Mucosa of gallbladder (tissue), 1 donor: Measurements from ENCODE around the gene FAM163A. TPM values are rescaled to one million over a fixed set of nuclear protein-coding genes. Genes with fewer than 3 reads are reported as not detected.
"Not testable (repeated sequence)": the region's sequence is repeated elsewhere in the genome, so short reads cannot be mapped to it uniquely, and the experiment has no call there.

Source experiments
- DNase-seq: peaks from one replicate; pipeline ENCODE4 v3.0.0-alpha.2; 2020; ENCODE audit warnings: low spot score
- total RNA-seq: library from RNA; stranded (reverse); gene quantifications from one replicate; pipeline ENCODE4 v1.2.1, GENCODE V29; 2021
- donor health status: DM: no; HTN: no; CAD: no.

FAM163A gene
- total RNA-seq, 1 donor from 2014 or later: 5.1 TPM

GRCh38 chr1:179853102-179853501, 110.0 kb downstream of the FAM163A start:
- no peak for DNase-seq

- not testable (repeated sequence) for DNase-seq
Observed at GRCh38 chr1:179855831-179856230, 112.7 kb downstream of the FAM163A start.

- no peak for DNase-seq
Observed at GRCh38 chr1:179856296-179856695, 113.2 kb downstream of the FAM163A start.

GRCh38 chr1:179857009-179857408, 113.9 kb downstream of the FAM163A start:
- no peak for DNase-seq

GRCh38 chr1:179860652-179861051, 117.6 kb downstream of the FAM163A start:
- DNase-seq: no peak

- DNase-seq: no peak
Observed at GRCh38 chr1:179865377-179865776, 122.3 kb downstream of the FAM163A start.

Other genes with a start within 250 kb of the FAM163A start
- gene NPHS2, start 167.3 kb upstream of the FAM163A start, total RNA-seq: not detected
- gene TDRD5, start 151.5 kb upstream of the FAM163A start, total RNA-seq: 0.95 TPM
- gene TOR1AIP2, start 134.5 kb downstream of the FAM163A start, total RNA-seq: 99.8 TPM
- gene TOR1AIP1, start 139.0 kb downstream of the FAM163A start, total RNA-seq: 56.3 TPM
- 48.4 TPM for gene CEP350, start 211.5 kb downstream of the FAM163A start, total RNA-seq